ENCODE results near the gene EPO.

The EPO gene

DNA sequence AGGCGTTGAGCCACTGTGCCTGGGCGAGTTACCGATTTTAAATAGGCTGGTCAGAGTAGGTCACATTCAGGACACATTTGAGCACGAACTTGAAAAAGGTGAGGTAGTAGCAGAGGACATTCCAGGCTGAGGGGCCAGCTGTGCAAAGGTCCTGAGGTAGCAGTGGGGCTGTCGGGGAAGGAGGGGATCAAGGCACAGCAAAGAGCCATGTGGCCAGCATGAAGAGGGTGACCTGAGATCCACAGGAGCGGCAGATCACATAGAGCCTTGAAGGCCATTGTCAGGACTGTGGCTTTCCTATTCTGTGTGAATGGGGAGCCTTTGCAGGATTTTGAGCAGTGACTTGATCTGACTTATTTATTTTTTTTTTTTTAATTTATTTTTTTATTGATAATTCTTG, 19.7 kb downstream of the EPO start:
- Histone ChIP-seq H3K9me3 (ENCODE audit: insufficient read depth, low read depth, low read length) (no peaks in the 10 kb centered on the region), H3K79me2 (ENCODE audit: insufficient read depth, low read length) (no peaks in the 10 kb centered on the region), H3K9ac (ENCODE audit: low read depth, low read length, poor library complexity, severe bottlenecking) (no peak overlapping the region), H3K4me3 (ENCODE audit: low read length, poor library complexity, severe bottlenecking) (no peak overlapping the region), H4K20me1 (ENCODE audit: insufficient read depth, low read length, poor library complexity, severe bottlenecking) (no peaks in the 10 kb centered on the region), H2AFZ (ENCODE audit: low read length) (no peak overlapping the region), H3F3A (ENCODE audit: low read depth) (no peaks in the 10 kb centered on the region), H3K9me2 (replicated peaks; ENCODE audit: low read depth, low read length) (no peaks in the 10 kb centered on the region), H3K36me3 (ENCODE audit: insufficient read depth, low read length) (no peaks in the 10 kb centered on the region), H3K27me3 (ENCODE audit: insufficient read depth, low read length, poor library complexity, severe bottlenecking) (no peaks in the 10 kb centered on the region), H3K4me2 (ENCODE audit: low read depth, low read length, poor library complexity, severe bottlenecking) (no peak overlapping the region), H3K4me1 (ENCODE audit: insufficient read depth, low read length, poor library complexity, severe bottlenecking) (no peaks in the 10 kb centered on the region)
- TF ChIP-seq, protein P1, sequence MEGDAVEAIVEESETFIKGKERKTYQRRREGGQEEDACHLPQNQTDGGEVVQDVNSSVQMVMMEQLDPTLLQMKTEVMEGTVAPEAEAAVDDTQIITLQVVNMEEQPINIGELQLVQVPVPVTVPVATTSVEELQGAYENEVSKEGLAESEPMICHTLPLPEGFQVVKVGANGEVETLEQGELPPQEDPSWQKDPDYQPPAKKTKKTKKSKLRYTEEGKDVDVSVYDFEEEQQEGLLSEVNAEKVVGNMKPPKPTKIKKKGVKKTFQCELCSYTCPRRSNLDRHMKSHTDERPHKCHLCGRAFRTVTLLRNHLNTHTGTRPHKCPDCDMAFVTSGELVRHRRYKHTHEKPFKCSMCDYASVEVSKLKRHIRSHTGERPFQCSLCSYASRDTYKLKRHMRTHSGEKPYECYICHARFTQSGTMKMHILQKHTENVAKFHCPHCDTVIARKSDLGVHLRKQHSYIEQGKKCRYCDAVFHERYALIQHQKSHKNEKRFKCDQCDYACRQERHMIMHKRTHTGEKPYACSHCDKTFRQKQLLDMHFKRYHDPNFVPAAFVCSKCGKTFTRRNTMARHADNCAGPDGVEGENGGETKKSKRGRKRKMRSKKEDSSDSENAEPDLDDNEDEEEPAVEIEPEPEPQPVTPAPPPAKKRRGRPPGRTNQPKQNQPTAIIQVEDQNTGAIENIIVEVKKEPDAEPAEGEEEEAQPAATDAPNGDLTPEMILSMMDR (conservative IDR thresholded peaks at IDR 0.05; ENCODE audit: low read length): no peak
- no peak for TF ChIP-seq EZH2phosphoT487 (IDR thresholded peaks at IDR 0.05; ENCODE audit: borderline replicate concordance)

DNA sequence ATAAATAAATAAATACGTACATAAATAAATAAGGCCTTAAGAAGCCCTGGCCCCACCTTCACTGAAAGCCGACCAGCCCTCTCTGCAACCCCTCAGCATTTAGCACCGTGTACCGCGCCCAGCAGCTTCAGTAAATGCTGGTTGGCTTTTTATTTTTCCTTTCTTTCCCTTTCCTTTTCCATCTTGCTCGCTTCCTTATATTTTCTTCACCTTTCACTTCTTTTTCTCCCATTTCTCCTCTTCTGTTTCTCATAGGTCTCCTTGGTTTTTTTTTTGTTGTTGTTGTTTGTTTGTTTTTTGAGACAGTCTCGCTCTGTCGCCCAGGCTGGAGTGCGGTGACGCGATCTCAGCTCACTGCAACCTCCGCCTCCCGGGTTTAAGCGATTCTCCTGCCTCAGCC, 24.3 kb downstream of the EPO start:
- no peak overlapping the region for H3K9ac ChIP-seq (ENCODE audit: low read depth, low read length, poor library complexity, severe bottlenecking)
- no peak overlapping the region for H3K4me2 ChIP-seq (ENCODE audit: low read depth, low read length, poor library complexity, severe bottlenecking)
- no peaks in the 10 kb centered on the region for H3K27me3 ChIP-seq (ENCODE audit: insufficient read depth, low read length, poor library complexity, severe bottlenecking)
- H3F3A ChIP-seq (ENCODE audit: low read depth): no peaks in the 10 kb centered on the region
- TF ChIP-seq EZH2phosphoT487 (IDR thresholded peaks at IDR 0.05; ENCODE audit: borderline replicate concordance): no peak
- TF ChIP-seq, protein P1 (conservative IDR thresholded peaks at IDR 0.05; ENCODE audit: low read length): no peak
- H4K20me1 ChIP-seq (ENCODE audit: insufficient read depth, low read length, poor library complexity, severe bottlenecking): no peaks in the 10 kb centered on the region
- H3K4me3 ChIP-seq (ENCODE audit: low read length, poor library complexity, severe bottlenecking): no peak overlapping the region
- H3K79me2 ChIP-seq (ENCODE audit: insufficient read depth, low read length): no peaks in the 10 kb centered on the region
- no peaks in the 10 kb centered on the region for H3K9me2 ChIP-seq (replicated peaks; ENCODE audit: low read depth, low read length)
- no peaks in the 10 kb centered on the region for H3K9me3 ChIP-seq (ENCODE audit: insufficient read depth, low read depth, low read length)
- no peaks in the 10 kb centered on the region for H3K4me1 ChIP-seq (ENCODE audit: insufficient read depth, low read length, poor library complexity, severe bottlenecking)
- H3K36me3 ChIP-seq (ENCODE audit: insufficient read depth, low read length): no peaks in the 10 kb centered on the region
- no peak overlapping the region for H2AFZ ChIP-seq (ENCODE audit: low read length)

DNA sequence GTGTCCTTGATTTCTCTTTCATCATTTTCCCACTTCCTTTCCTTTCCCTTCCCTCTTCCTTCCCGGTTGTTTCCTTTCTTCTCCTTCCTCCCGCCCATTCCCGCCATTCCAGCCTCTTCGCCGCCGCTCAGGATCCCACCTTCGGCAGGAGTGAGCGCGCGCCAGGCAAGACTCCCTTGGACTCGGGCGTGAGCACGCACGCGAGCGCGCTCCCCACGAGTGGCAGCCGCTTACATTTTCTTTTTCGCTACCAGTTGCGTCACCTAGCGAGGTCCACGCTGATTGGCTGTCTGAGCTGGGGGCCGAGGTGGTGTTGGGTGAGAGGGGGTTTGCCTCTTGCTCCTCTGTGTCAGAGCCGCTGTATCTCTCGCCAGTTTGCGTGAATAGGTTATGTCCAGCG, 24.9 kb downstream of the EPO start:
- no peak overlapping the region for H2AFZ ChIP-seq (ENCODE audit: low read length)
- no peaks in the 10 kb centered on the region for H3K9me3 ChIP-seq (ENCODE audit: insufficient read depth, low read depth, low read length)
- H3K9ac ChIP-seq (ENCODE audit: low read depth, low read length, poor library complexity, severe bottlenecking): no peak overlapping the region
- no peaks in the 10 kb centered on the region for H3K9me2 ChIP-seq (replicated peaks; ENCODE audit: low read depth, low read length)
- H3K4me1 ChIP-seq (ENCODE audit: insufficient read depth, low read length, poor library complexity, severe bottlenecking): no peaks in the 10 kb centered on the region
- H4K20me1 ChIP-seq (ENCODE audit: insufficient read depth, low read length, poor library complexity, severe bottlenecking): no peaks in the 10 kb centered on the region
- no peaks in the 10 kb centered on the region for H3K79me2 ChIP-seq (ENCODE audit: insufficient read depth, low read length)
- no peak overlapping the region for H3K4me2 ChIP-seq (ENCODE audit: low read depth, low read length, poor library complexity, severe bottlenecking)
- no peaks in the 10 kb centered on the region for H3K27me3 ChIP-seq (ENCODE audit: insufficient read depth, low read length, poor library complexity, severe bottlenecking)
- no peaks in the 10 kb centered on the region for H3F3A ChIP-seq (ENCODE audit: low read depth)
- TF ChIP-seq, protein P1 (conservative IDR thresholded peaks at IDR 0.05; ENCODE audit: low read length): no peak
- no peak for TF ChIP-seq EZH2phosphoT487 (IDR thresholded peaks at IDR 0.05; ENCODE audit: borderline replicate concordance)
- H3K36me3 ChIP-seq (ENCODE audit: insufficient read depth, low read length): no peaks in the 10 kb centered on the region
- no peak overlapping the region for H3K4me3 ChIP-seq (ENCODE audit: low read length, poor library complexity, severe bottlenecking)

Measured in Loucy (cell line).